HG02973 (cell line): Measurements from ENCODE around the gene MEIS3.

Experiments used
- ATAC-seq: cut with Tn5 transposase; IDR thresholded peaks from one replicate; pipeline ENCODE4 v1.9.1; 2021; ENCODE audit warnings: moderate library complexity; ENCODE audit not compliant: unreplicated experiment

The MEIS3 gene

GRCh38 chr19:47419030-47419783 is at the start of gene MEIS3:
TSS of gene MEIS3 (minus strand) at chr19:47419527. CDS start at chr19:47419081, 446 bp downstream.
- ATAC-seq, result no peak

- ATAC-seq, result no peak
Observed at GRCh38 chr19:47467914-47468313, 48.6 kb upstream of the MEIS3 start.

- no peak for ATAC-seq
Observed at GRCh38 chr19:47465957-47466356, 46.6 kb upstream of the MEIS3 start.

- ATAC-seq, result no peak
Observed at GRCh38 chr19:47464675-47465419, 45.5 kb upstream of the MEIS3 start.

DNA sequence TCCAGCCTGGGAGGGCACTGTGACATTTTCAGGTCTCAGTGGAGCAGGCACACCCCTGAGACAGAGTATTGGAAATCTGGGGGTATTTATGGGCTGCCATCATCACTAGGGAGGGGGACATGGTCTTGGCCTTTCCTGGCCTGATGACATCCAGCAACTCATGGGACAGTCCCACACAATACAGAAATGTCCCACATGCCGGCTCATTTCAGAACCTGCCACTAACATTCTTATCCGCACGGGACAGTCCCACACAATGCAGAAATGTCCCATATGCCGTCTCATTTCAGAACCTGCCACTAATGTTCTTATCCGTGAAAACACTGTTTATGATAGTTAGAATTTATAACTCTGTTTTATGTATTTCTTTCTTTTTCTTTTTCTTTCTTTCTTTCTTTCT is 42.5 kb upstream of the MEIS3 start:
- ATAC-seq, result no peak

DNA sequence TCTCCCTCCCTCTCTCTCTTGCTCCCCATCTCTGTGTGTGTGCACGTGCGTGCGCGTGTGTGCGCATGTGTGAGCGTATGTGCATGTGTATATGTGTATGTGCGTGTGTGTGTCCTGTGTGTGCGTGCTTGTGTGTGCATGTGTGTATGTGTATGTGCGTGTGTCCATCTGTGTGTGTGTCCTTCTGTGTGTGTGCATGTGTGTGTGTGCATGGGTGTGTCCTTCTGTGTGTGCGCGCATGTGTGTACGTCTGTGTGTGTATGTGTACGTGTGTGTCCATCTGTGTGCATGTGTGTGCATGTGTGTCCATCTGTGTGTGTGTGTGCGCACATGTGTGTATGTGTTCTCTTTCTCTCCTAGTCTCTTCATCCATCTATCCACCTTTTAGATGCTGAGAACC is 40.1 kb upstream of the MEIS3 start:
- no peak for ATAC-seq

- no peak for ATAC-seq
Observed at GRCh38 chr19:47458672-47459071, 39.3 kb upstream of the MEIS3 start.

DNA sequence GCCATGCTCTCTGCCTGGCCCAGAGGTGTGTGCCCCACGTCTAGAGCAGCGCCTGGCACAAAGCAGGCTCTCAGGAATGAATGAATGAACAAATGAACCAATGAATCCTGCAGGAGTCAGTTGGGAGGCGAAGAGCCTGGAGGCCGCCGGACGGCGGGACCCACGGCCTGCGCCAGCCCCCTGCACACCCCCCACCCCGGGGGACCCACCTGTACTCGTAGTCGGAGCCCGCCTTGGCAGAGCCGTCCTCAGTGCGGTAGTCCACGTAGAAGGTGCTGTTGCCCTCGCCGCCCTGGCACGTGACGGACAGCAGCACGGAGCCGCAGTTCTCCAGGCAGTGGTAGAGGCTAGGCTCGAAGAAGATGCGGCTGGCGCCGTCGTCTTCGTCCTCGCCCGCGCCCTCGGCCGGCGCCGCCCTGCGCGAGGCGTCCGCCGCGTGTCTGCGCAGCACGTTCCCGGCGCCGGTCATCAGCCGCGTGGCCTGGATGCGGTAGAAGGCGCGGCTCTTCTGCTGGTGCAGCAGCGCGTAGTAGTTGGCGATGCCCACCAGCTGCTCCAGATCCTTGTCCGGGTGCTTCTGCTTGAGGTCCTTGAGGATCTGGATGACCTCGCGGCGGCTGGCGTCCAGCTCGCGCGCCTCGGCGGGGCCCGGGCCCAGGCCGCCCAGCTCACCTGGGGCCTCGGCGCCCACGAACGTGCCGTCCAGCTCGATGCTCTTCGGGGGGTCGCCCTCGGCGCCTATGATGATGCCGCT is 37.6 kb upstream of the MEIS3 start:
- ATAC-seq, result no peak

- no peak for ATAC-seq
Observed at GRCh38 chr19:47450478-47450877, 31.2 kb upstream of the MEIS3 start.

GRCh38 chr19:47448360-47448727 is 29.0 kb upstream of the MEIS3 start:
- no peak for ATAC-seq

GRCh38 chr19:47447470-47448359 is 28.4 kb upstream of the MEIS3 start:
- no peak for ATAC-seq

DNA sequence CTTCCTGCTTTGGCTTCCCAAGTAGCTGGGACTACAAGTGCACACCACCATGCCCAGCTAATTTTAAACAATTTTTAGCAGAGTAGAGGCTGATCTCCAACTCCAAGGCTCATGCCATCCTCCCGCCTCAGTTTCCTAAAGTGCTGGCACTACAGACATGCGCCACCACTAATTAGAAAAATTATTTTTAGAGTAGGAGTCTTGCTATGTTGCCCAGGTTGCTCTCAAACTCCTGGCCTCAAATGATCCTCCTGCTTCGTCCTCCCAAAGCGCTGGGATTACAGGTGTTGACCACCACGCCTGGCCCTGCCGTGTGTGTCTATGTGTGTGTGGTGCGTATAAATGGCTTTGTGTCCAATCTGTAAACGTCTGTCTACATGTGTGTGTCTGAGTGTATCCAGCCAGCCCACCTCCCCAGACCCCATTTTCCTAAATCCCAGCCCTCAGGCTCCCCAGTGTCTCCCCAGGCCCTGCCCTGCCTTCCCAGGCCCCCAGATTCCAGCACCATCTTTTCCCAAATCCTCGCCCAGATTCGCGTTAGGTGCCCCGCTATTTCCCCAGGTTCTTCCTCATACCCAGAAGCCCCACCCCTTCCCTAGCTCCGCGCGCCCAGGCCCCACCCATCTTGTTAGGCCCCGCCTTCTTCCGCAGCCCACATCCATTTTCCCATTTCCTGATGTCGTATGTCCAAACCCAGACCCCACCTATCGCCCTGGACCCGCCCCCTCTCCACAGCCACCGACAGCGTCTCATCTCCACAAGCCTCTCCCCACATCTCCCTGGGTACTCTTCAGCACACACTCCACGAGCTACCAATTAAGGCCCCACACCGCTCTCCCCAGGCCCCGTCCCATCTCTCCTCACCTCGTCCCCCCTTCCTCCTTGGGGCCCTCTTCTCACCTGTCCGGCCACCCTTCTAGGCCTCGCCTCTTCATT is 27.5 kb upstream of the MEIS3 start:
- no peak for ATAC-seq

- ATAC-seq, result no peak
Observed at GRCh38 chr19:47445937-47446402, 26.6 kb upstream of the MEIS3 start.

DNA sequence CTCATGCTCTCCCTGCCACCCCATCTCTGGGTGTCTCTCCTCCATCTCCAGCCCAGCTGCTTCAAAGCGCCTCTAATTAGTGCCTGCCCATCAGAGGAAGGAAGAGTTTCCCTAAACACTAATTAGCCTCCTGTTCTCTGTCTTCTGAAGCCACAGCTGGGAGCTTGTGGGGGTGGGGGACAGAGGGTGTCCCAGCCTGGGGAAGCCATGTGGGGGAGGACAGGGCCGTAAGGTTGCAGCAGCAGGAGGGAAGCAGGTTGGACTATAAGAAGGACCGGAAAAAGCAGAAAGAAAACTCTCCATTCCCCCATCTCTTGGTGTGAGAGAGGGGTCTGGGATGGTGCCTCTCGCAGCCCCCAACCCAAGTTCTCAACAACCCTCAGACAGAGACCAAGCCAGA is 26.2 kb upstream of the MEIS3 start:
- ATAC-seq, result no peak

DNA sequence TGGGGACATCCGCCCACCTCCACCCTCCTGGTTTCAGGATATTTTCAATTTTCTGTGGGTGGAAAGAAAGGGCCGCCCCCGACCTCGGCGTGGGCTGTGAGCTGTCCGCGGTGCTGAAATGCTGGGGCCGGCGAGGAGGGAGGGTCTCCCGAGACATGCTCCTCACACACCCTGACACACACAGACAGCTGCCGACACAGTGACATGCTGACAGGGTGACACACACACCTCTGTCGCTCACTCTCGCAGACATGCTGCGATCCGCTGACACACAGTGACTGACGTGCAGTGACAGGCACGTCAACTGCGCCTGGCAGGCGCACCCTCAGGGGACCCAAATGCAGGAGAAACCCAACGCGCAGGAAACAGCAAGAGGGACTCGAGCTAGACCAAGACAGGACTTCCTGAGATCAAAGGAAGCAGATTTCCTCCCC is 25.1 kb upstream of the MEIS3 start:
- no peak for ATAC-seq

- no peak for ATAC-seq
Observed at GRCh38 chr19:47443331-47443730, 24.0 kb upstream of the MEIS3 start.

DNA sequence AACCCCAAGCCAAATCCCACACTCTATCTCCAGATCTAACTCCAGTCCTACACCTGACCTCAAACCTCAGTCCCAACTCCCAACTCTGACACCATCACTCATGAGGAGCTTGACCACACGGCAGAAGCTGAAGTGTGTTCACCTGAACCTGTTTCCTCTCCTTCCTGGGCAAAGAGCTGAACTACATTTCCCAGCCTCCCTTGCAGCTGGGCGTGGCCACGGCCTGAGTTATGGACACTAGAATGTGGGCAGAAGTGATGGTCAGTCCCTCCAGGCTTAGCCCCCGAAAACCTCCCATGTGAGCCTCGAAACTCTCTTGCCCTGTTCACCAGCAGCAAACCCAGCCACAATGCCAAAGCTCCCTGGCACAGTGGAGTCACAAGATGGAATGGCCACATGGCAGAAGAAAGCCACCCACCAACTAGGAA is 19.5 kb upstream of the MEIS3 start:
- no peak for ATAC-seq

- ATAC-seq, result no peak
Observed at GRCh38 chr19:47437500-47437899, 18.2 kb upstream of the MEIS3 start.

GRCh38 chr19:47436712-47437401 is 17.5 kb upstream of the MEIS3 start:
- no peak for ATAC-seq
